Cardiac fibroblast (primary cell): ENCODE data around the gene RCBTB2.

Experiments used
- DNase-seq, 2 donors: peaks; one replicate each; pipeline versions ENCODE4 v3.0.0 to v3.0.0-alpha.2; 2010; ENCODE audit warnings: low read depth in 2 of 2
- H3K4me3 ChIP-seq, 2 donors: replicated peaks in 1 of 2; 1 replicate in 1 of 2; 2 replicates in 1 of 2; pipeline ENCODE4 v1.5.1; 2011; ENCODE audit warnings: low read depth in 2 of 2, low read length in 2 of 2, mild to moderate bottlenecking in 2 of 2, moderate library complexity in 1 of 2
- TF ChIP-seq, protein P1 (sequence below): IDR thresholded peaks from one replicate; pipeline ENCODE4 v1.5.1; 2011; ENCODE audit warnings: low read depth, mild to moderate bottlenecking, low read length, inconsistent platforms

RCBTB2 gene

DNA sequence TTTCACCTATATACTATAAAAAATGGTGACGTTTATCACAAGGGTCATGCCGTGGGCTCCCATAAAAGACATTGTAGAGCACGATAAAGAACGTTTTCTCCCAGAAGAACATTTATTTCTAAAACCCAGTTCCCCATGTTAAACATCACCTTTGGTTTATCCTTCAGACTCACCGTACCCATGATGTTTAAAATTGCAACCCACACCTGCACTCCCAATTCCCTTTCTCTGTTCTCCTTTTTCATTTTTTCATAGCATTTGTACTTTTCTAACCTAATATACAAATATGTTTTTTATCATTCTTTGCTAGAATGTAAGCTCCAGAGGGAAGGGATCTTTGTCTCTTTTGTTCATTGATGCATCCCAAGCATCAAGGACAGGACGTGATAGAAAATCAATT, 2.0 kb downstream of the RCBTB2 start:
- DNase-seq: no peak
- TF ChIP-seq, protein P1, sequence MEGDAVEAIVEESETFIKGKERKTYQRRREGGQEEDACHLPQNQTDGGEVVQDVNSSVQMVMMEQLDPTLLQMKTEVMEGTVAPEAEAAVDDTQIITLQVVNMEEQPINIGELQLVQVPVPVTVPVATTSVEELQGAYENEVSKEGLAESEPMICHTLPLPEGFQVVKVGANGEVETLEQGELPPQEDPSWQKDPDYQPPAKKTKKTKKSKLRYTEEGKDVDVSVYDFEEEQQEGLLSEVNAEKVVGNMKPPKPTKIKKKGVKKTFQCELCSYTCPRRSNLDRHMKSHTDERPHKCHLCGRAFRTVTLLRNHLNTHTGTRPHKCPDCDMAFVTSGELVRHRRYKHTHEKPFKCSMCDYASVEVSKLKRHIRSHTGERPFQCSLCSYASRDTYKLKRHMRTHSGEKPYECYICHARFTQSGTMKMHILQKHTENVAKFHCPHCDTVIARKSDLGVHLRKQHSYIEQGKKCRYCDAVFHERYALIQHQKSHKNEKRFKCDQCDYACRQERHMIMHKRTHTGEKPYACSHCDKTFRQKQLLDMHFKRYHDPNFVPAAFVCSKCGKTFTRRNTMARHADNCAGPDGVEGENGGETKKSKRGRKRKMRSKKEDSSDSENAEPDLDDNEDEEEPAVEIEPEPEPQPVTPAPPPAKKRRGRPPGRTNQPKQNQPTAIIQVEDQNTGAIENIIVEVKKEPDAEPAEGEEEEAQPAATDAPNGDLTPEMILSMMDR: no peak
- no peak overlapping the region for H3K4me3 ChIP-seq

DNA sequence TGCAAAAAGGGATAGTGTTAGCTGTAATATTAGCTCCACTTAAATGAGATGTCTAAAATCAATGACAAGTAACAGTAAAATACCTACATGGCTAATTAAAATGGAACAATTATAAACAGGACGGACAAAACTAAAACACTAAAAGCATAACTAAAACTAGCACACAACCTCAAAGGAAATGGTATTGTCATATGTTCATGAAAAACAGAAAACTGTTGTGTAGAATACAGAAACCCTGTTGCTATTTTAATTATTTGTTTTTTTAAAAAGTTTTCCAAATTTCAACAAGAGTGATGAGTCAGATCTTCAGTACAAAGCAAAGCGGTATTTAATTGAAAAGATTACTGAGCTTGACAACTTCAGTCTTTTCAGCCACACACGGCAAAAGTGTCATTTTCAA, 4.2 kb downstream of the RCBTB2 start:
- peak in 1 of 2 donors; percentile 22 for DNase-seq
- no peak overlapping the region for H3K4me3 ChIP-seq
- TF ChIP-seq, protein P1: no peak

DNA sequence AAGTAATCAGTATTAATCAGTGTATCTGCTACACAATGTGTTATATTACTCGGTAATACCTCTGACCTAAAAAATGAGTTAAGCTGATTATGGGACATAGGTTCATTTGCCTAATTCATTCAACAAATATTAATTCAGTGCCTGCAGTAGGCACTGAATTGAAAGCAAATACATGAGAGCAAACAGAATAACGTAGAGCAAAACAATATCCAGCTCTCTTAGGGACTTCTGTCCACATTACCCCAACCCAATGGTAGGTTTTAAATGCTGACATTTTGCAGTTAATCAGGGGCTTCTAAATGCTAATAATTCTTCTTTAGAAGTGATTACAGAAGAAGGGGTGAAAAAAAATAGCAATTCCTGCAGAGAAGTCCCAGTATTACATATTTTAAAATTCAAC, 4.9 kb downstream of the RCBTB2 start:
- TF ChIP-seq, protein P1: no peak
- no peak for DNase-seq
- H3K4me3 ChIP-seq: no peak overlapping the region

DNA sequence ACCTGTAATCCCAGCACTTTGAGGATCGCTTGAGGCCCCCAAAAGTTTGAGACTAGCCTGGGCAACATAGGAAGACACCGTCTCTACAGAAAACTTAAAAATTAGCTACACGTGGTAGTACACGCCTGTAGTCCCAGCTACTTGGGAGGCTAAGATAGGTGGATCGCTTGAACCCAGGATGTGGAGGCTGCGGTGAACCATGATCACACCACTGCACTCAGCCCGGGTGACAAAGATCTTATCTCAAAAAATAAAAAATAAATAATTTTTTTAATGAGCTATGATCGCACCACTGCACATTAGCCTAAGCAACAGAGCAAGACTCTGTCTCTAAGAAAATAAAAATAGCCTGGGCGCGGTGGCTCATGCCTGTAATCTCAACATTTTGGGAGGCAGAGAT, 6.6 kb downstream of the RCBTB2 start:
- TF ChIP-seq, protein P1: no peak
- no peak overlapping the region for H3K4me3 ChIP-seq
- no peak for DNase-seq

DNA sequence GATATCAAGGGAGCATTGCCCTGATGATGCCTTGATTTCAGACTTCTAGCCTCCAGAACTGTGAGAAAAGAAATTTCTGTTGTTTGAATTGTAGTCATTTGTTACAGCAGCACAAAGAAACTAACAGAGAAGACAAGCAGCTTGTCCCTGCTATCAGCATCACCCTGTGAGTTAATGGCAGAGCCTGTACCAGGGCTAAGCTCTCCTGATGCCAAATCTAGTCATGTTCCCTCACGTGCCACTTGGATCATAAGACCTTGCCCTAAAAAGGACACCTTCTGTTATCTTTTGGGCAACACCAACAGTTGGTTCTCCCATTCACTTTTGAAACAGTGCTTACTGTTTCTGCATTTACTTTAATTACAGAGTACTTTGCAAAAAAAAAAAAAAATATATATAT, 14.8 kb downstream of the RCBTB2 start:
- TF ChIP-seq, protein P1: no peak
- H3K4me3 ChIP-seq: no peak overlapping the region
- no peak for DNase-seq

DNA sequence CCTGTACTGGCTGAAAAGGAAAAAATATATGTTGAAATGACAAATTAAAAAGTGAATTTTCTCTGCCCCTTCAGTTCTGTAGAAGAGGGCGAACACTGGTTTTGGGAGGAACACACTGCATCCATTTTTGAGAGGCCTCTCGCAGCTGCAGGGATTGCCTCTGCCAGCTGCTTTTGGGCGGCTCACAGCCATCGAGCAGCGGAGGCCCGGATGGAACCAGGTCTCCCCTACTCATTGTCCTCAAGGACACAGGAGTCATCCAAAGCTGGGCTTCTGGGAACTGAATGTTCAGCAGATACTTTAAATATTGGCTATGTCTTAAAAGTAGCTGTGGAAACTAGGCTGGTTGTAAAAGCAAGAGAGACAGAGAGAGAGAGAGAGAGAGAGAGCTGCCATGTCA, 17.1 kb downstream of the RCBTB2 start:
- DNase-seq: no peak
- H3K4me3 ChIP-seq: no peak overlapping the region
- TF ChIP-seq, protein P1: no peak

DNA sequence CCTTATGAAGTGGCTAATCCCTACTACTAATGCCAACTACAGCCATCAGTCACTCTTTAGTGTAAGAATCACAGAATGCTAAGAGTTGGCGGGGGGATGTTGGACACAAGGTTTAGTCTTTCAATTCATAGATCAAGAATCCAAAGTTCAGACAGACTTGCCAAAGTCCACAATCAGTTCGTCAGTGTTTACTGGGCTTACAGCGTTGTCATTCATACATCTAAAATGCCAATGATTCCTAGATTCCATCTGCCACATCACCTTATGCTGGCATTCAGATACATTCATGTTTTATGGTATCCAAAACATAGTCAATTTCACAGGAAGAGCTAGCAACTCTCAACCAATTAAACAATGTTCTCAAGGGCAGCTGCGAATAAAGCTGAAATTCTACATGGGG, 18.1 kb downstream of the RCBTB2 start:
- DNase-seq: no peak
- no peak overlapping the region for H3K4me3 ChIP-seq
- TF ChIP-seq, protein P1: no peak
